ENCODE data around the gene TMEM176A.

TMEM176A gene

DNA sequence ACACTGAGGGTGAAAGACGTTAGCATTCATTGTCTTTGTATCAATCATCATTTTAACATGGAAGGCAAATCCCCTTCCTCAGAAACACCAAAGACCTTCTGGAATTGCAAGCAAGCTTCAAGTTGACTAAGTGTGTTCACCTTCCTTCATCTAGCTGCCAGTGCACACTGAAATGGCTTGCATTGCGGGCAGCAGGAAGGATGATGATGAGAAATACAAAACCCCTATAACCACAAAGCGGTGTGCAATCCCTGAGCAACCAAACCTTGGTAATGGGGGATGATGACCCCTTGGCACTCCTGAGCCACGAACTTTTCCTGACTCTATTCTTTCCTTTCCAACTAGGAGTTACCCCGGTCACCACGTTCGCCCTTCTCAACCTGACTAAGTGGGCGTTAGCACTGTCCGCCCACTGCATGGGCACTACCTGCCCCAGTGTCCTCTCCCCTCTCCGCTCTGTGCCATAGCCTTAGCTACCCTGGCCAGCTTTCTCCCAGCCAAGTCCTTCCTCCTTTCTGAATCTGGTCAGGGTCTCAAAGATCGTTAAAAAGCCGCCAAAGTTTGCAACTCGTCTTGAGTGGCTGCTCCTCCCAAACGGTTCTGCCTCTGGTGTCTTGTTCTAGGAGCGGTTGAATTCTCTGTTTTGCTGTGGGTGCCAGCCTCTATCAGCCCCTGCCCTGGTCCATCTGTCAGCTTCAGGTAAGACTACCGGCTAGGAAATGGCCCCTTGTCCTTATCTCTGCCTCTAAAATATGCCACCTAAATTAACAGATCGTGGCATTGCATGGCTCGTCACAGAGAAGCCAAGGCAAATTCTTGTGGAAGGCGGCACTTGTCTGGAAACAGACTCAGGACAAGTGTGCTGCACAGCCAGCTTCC lies 51.2 kb downstream of the TMEM176A start:
- no peak for DNase-seq

DNA sequence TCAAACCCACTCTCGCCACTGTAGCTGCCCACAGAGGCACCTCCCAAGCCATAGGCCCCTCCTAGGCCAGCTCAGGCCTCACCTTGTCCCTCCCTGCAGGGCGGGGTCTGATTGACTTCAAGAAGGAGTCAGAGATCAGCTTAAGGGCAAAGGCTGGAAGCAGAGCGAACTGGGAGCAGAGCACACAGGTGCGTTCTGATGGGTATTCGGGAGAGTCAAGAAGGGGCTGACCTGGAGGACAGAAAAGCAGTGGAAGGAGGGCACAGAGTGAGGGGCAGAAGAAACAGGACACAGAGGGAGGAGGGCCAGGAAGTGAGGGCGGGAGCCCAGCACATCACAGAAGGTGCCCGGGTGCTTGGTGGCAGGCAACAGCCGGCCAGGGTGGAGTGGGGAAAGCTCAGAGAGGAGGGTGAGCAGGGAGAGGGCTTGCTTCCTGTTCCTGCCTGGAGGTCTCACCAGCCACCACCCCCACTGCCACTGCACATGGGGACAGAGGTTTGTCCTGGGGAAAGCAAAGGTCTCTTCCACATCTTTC lies 51.9 kb downstream of the TMEM176A start, which contains the start of gene AOC1:
TSS of gene AOC1 (plus strand) at position 147 of the 535 bp plus-strand sequence. CDS start 3,954 bp downstream, outside the sequence.
- DNase-seq, result no peak

- DNase-seq, result no peak
These were observed 53.8 kb downstream of the TMEM176A start for GRCh38 chr7:150854066-150855000.

Measured in fibroblast of skin of right quadriceps (primary cell).